Heart left ventricle (tissue), 16 donors: ENCODE results near the gene MBD3L3. TPM values are rescaled to one million over a fixed set of nuclear protein-coding genes. Genes with fewer than 3 reads are reported as not detected.

Experiments
- ATAC-seq, 4 donors: fragments of 200-7000 bp; cut with Tn5 transposase; one replicate each; pipeline ENCODE4 v1.9.1; 2020 to 2022; ENCODE audit warnings: moderate library complexity in 4 of 4, mild to moderate bottlenecking in 3 of 4, moderate number of reproducible peaks in 1 of 4
- DNase-seq, 5 donors: peaks; one replicate each; pipeline ENCODE4 v3.0.0-alpha.2; 2020
- H3K27ac ChIP-seq, 12 donors: fragments of 200-600 bp; sonication (generic) in 4 of 12; one replicate each; pipeline versions ENCODE4 v1.5.0 to v1.8.0; 2016 to 2022; ENCODE audit warnings: mild to moderate bottlenecking in 2 of 12
- H3K27me3 ChIP-seq, 9 donors: fragments of 200-600 bp; sonication (generic) in 2 of 9; one replicate each; pipeline versions ENCODE4 v1.5.1 to v1.8.0; 2016 to 2022; ENCODE audit warnings: mild to moderate bottlenecking in 3 of 9
- H3K36me3 ChIP-seq, 9 donors: fragments of 200-600 bp; sonication (generic) in 2 of 9; one replicate each; pipeline versions ENCODE4 v1.5.0 to v1.8.0; 2018 to 2022; ENCODE audit warnings: mild to moderate bottlenecking in 2 of 9
- H3K4me1 ChIP-seq, 12 donors: fragments of 200-600 bp; sonication (generic) in 4 of 12; one replicate each; pipeline versions ENCODE4 v1.5.0 to v1.8.0; 2016 to 2022; ENCODE audit warnings: mild to moderate bottlenecking in 3 of 12
- H3K4me3 ChIP-seq, 12 donors: fragments of 200-600 bp; sonication (generic) in 4 of 12; one replicate each; pipeline versions ENCODE4 v1.5.0 to v1.8.0; 2017 to 2022; ENCODE audit warnings: mild to moderate bottlenecking in 9 of 12, moderate library complexity in 4 of 12
- H3K9me3 ChIP-seq, 12 donors: fragments of 200-600 bp; sonication (generic) in 4 of 12; one replicate each; pipeline versions ENCODE4 v1.5.0 to v1.8.0; 2016 to 2022; ENCODE audit warnings: mild to moderate bottlenecking in 1 of 12
- CTCF ChIP-seq, 12 donors: fragments of 200-600 bp; sonication (generic) in 4 of 12; IDR thresholded peaks; one replicate each; pipeline versions ENCODE4 v1.5.0 to v1.8.0; 2018 to 2022; ENCODE audit warnings: antibody characterized with exemption in 12 of 12, mild to moderate bottlenecking in 5 of 12
- POLR2A ChIP-seq, 2 donors: fragments of 450-650 bp; IDR thresholded peaks; one replicate each; pipeline ENCODE4 v1.6.1; 2017; ENCODE audit warnings: antibody characterized with exemption in 2 of 2, mild to moderate bottlenecking in 2 of 2, moderate library complexity in 2 of 2
- WGBS, 4 donors: extraction: QIAGEN DNeasy Blood & Tissue Kit in 2 of 4; methylation state at CpG; one replicate each; pipeline versions ENCODE4 v1.1.5 to v1.1.7; 2013 to 2018; 5-methylcytosine and 5-hydroxymethylcytosine counted together
- intact Hi-C, 10 donors: fragments of 100-400 bp; cut with DNase I; formaldehyde crosslinking; loops; one replicate each; pipeline versions ENCODE4 v1.11.1 to v1.14.2; 2022
- polyA plus RNA-seq, 2 donors: library from polyadenylated mRNA; stranded (reverse); fragments of 200-250 nt; gene quantifications; one replicate each; pipeline ENCODE4 v1.2.3, GENCODE V29; 2013
- total RNA-seq, 9 donors: library from RNA; depleted of rRNA in 2 of 9; stranded (reverse); fragments of >200 nt in 2 of 9; fragmentation: NEBNext Ultra II Directional in 3 of 9; extraction: Animal tissue kit (Norgen Biotek cat#: 25700) in 3 of 9; gene quantifications; one replicate each; pipeline versions ENCODE4 v1.1.0 to v1.2.4, GENCODE V29; 2016 to 2023
- donor health status: ischemic (EF 13 %, LVEDD 7.1; RV severe dilation, severe dysfunction).
- donor health status: healthy with polysubstance abuse.
- donor health status: DM: no; HTN: yes; CAD: no.
- donor health status: DM: no; HTN: no; CAD: no.
- donor health status: ischemic (EF 25% LVEDD 6.9; RV normal size, moderate dysfunction).
- donor health status: ischemic (EF 25% LVEDD 5.7; RV mildly dilated, moderate dysfunction).
- donor health status: healthy.
- donor health status: DM: yes; HTN: yes; CAD: no.
- donor health status: ischemic (EF 35%, LVEDD 5.7; RV mildly dilated, moderate dysfunction).
- donor health status: nonischemic (EF 11% LVEDD 7.7; RV severe dilation, severe dysfunction).
- donor health status: DM: yes; HTN: yes; CAD: no.
- donor health status: PGD.
- donor health status: ischemic (EF 29% LVEDD 5.4; RV normal size, mild dysfunction).
- donor health status: nonischemic (EF 23%, LVEDD 6.1; RV moderate dilation, normal function).

MBD3L3 gene
- total and polyA plus RNA-seq, 11 donors: not detected

DNA sequence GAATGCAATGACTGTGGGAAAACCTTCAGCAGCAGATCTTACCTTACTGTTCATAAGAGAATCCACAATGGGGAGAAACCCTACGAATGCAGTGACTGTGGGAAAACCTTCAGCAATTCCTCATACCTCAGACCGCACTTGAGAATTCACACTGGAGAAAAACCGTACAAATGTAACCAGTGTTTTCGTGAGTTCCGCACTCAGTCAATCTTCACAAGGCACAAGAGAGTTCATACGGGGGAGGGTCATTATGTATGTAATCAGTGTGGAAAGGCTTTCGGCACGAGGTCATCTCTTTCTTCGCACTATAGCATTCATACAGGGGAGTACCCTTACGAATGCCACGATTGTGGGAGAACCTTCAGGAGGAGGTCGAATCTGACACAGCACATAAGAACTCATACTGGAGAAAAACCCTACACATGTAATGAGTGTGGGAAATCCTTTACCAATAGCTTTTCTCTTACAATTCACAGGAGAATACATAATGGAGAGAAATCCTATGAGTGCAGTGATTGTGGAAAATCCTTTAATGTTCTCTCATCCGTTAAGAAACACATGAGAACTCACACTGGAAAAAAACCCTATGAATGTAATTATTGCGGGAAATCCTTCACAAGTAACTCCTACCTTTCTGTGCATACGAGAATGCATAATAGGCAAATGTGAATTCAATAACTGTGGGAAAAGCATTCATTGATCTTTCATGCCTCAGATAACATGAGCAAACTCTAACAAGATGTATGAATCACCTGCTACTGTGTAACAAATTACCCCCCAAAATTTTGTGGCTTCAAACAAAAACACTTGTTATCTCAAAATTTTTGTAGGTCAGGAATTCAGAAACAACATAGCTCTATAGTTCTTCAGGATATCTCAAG, 24.8 kb upstream of the MBD3L3 start:
- Histone ChIP-seq H3K9me3 (peaks cover 14 to 100% (median 97%) of the 10 kb centered on the region in 12 donors), H3K36me3 (peaks cover 48 to 92% (median 63%) of the 10 kb centered on the region in 9 donors), H3K27me3 (no peaks in the 10 kb centered on the region), H3K27ac (no peak overlapping the region), H3K4me3 (no peak overlapping the region), H3K4me1 (no peaks in the 10 kb centered on the region)
- intact Hi-C loops: no loop called here
- TF ChIP-seq POLR2A (IDR thresholded peaks at IDR 0.05): no peak
- no peak for TF ChIP-seq CTCF (IDR thresholded peaks at IDR 0.05)
- DNase-seq: no peak
- 95 to 97% (median 97%) methylated on average over 15 of the region's 15 CpGs for WGBS, 4 donors
- ATAC-seq: no peak

DNA sequence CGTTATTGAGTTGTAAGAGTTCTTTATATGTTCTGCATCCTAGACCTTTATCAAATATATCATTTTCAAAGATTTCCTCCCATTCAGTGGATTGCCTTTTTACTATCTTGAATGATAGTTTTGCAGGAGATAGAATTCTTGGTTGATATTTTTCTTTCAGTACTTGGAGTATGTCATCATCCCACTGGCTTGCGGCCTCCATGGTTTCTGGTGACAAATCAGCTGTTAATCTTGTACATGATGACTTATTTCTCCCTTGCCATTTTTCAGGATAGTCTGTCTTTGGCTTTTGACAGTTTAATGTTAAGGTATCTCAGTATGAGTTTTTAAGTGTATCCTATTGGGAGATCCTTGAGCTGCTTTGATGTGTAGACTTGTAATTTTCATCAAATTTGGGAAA, 19.5 kb upstream of the MBD3L3 start:
- H3K4me1 ChIP-seq: no peaks in the 10 kb centered on the region
- no peaks in the 10 kb centered on the region for H3K27me3 ChIP-seq
- peaks cover 44 to 100% (median 97%) of the 10 kb centered on the region in 9 donors for H3K36me3 ChIP-seq
- no peak overlapping the region for H3K4me3 ChIP-seq
- ATAC-seq (no peak), DNase-seq (no peak)
- WGBS, 4 donors: 96 to 99% (median 97%) methylated on average over 2 of the region's 2 CpGs
- peaks cover 4 to 82% (median 69%) of the 10 kb centered on the region in 12 donors for H3K9me3 ChIP-seq
- no peak overlapping the region for H3K27ac ChIP-seq
- intact Hi-C loops: no loop called here
- TF ChIP-seq CTCF (IDR thresholded peaks at IDR 0.05): no peak
- TF ChIP-seq POLR2A (IDR thresholded peaks at IDR 0.05): no peak

GRCh38 chr19:7076151-7076550, 17.7 kb upstream of the MBD3L3 start:
- no peak for ATAC-seq
- no peak for DNase-seq
- TF ChIP-seq CTCF (IDR thresholded peaks at IDR 0.05) (no peak), POLR2A (IDR thresholded peaks at IDR 0.05) (no peak)
- intact Hi-C loops: no loop called here
- WGBS, 4 donors: 94 to 98% (median 97%) methylated on average over 6 of the region's 6 CpGs
- no peaks in the 10 kb centered on the region for H3K27me3 ChIP-seq
- H3K4me1 ChIP-seq: peaks cover 0 to 2% (median 0%) of the 10 kb centered on the region in 12 donors
- no peak overlapping the region for H3K4me3 ChIP-seq
- H3K36me3 ChIP-seq: peaks cover 25 to 100% (median 97%) of the 10 kb centered on the region in 9 donors
- peaks cover 0 to 65% (median 50%) of the 10 kb centered on the region in 12 donors for H3K9me3 ChIP-seq
- no peak overlapping the region for H3K27ac ChIP-seq

- Histone ChIP-seq H3K9me3 (peaks cover 0 to 53% (median 37%) of the 10 kb centered on the region in 12 donors), H3K4me1 (peaks cover 0 to 15% (median 9%) of the 10 kb centered on the region in 12 donors), H3K36me3 (peaks cover 16 to 91% (median 89%) of the 10 kb centered on the region in 9 donors), H3K27me3 (no peaks in the 10 kb centered on the region), H3K4me3 (no peak overlapping the region), H3K27ac (no peak overlapping the region)
- no peak for DNase-seq
- ATAC-seq: peak in 1 of 4 donors; percentile 11
- intact Hi-C loops: no loop called here
- TF ChIP-seq CTCF (IDR thresholded peaks at IDR 0.05) (no peak), POLR2A (IDR thresholded peaks at IDR 0.05) (no peak)
- 96 to 98% (median 97%) methylated on average over 29 of the region's 29 CpGs for WGBS, 4 donors
Observed at GRCh38 chr19:7074705-7075282, 16.3 kb upstream of the MBD3L3 start.
